SW 1271 (cell line): ENCODE results near the gene MARK1.

Source experiments
- DNase-seq, 2 experiments: peaks; one replicate each; lab custom pipeline; 2025; lab: John Stamatoyannopoulos, UW

Gene MARK1

GRCh38 chr1:220690140-220691052 lies 162.5 kb downstream of the MARK1 start, which contains the start of gene C1orf115:
TSS of gene C1orf115 (plus strand) at chr1:220690363. CDS start at chr1:220690403, 40 bp downstream.
- DNase-seq, result peak in 1 of 2 experiments; percentile 40

GRCh38 chr1:220691053-220691684 lies 163.2 kb downstream of the MARK1 start:
- DNase-seq, result no peak

GRCh38 chr1:220692436-220693228 lies 164.7 kb downstream of the MARK1 start:
- DNase-seq, result no peak

GRCh38 chr1:220694866-220695382 lies 167.0 kb downstream of the MARK1 start:
- no peak for DNase-seq

GRCh38 chr1:220695426-220695825 lies 167.5 kb downstream of the MARK1 start:
- DNase-seq, result no peak

GRCh38 chr1:220696226-220696862 lies 168.4 kb downstream of the MARK1 start:
- no peak for DNase-seq

DNA sequence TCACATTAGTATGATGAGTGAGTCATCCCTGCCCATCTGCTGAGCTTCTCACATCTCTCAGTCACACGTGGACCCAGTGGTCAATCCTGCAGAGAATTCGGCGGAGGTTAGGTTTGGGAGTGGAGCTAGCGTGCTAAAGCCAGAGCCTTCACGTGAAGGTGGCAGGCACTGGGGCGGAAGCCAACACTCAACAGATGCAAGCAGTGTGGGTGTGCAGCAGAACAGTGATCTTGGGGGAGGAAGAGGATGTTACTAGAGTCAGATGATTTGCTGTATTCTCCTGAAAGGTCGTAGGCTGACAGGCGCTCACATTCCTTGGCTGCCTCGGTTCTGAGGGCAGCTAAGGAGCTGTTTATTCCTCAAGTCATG lies 168.9 kb downstream of the MARK1 start:
- DNase-seq, result no peak

- DNase-seq, result no peak
Observed at GRCh38 chr1:220697326-220697725, 169.4 kb downstream of the MARK1 start.

DNA sequence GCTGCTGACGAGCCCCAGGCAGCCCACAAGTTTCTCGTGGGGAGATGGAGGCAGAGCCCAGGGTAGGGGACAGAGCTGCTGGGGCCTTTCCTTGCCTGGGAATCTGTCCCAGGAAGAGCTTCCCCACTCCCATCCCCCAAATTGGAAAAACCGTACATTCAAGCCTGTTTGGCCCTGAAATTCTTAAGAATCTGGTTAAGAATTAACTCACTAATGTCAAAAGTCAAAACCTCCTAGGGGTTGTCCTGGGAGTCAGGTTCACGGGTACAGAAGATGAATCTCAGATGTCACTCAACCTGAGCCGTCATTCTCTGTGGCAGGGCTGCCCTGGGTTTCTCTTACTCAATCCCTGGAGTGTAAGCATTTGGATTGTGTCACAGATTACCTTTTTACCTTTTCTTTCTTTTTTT lies 170.7 kb downstream of the MARK1 start:
- no peak for DNase-seq

DNA sequence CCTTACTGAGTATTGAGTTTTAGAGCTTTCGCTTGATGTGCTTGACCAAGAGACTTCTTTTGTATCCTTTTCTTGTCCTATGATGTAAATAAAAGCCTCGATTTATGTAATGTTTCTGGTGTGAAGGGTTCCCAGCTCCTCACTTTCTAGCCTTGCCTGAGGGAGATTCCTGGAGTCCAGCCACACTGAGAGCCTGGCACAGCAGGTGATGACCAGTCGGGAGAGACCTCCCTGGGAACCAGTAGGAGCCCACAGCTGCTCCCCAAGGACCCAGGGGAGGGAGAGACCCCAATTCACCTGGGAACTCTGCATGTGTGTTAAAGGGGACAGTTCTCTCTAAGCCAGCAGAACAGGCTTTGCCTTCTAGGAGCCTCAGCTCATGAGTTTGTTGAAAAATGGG lies 171.1 kb downstream of the MARK1 start:
- no peak for DNase-seq

DNA sequence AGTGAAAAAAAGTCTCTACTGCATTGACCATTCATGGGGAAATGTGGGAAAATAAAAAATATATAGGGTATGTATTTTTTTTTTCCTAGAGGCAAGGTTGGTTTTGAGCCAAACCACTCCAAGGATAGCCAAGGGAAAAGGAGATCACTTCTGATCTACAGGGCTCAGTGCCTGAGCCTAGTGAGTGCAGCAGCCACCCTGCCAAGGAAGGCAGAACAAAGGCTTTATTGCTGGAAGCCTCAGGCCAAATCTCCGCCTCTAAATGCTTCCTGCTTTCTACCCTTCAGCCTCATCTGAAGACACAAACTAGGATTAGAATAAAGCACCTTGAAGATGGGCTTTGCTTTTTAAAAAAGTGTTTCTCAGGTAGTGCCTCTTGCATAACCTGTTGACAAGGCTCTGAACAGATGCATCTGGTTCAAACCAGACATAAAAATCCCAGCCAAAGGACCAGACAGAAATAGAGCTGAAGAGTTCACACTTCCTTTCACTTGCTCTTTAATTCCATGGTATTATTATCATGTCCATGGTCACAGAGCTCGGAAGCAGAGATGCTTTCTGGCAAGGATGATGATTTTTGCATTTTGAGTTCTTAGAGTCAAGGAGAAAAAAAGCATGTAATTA lies 172.7 kb downstream of the MARK1 start:
- DNase-seq, result no peak

DNA sequence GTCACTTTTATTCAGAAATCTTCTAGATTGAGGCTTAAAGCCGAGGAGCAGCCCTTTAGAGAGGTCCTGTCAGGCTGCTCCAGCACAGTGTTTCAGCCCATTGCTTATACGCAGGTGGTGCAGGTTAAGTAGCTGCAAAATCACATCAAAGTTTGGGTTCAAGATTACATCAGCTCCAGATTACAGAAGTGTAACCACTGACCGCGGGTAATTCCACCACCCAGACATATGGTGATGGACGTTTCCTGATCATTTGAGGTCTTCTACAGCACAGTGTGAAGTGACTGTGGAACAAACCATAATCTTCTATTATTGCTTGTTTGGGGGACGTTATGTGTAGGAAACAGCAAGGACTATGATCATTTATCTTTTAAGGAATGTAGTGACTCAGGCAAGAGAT lies 174.0 kb downstream of the MARK1 start:
- DNase-seq, result no peak

- DNase-seq, result no peak
Observed at GRCh38 chr1:220702733-220703270, 174.9 kb downstream of the MARK1 start.

DNA sequence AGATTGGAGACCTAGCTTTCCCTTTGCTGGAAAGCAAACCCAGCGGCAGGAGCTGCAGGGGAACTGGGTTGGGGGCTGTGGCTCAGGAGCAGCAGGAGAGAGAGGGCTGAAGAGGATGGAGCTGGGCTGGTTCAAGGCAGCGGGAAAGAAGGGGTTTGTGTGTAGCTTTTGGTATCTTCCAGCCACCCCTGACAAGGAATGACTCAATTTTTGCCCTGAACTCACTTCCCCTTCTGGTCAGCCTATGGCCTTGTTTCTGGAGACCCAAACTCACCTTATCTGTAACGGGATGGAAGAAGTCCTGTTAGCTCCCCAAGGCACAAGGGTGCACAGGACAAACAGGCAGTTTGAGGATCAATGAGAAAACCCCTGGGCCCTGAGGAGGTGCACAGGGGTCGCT lies 175.4 kb downstream of the MARK1 start:
- DNase-seq, result no peak

- no peak for DNase-seq
Observed at GRCh38 chr1:220705782-220706181, 177.8 kb downstream of the MARK1 start.

DNA sequence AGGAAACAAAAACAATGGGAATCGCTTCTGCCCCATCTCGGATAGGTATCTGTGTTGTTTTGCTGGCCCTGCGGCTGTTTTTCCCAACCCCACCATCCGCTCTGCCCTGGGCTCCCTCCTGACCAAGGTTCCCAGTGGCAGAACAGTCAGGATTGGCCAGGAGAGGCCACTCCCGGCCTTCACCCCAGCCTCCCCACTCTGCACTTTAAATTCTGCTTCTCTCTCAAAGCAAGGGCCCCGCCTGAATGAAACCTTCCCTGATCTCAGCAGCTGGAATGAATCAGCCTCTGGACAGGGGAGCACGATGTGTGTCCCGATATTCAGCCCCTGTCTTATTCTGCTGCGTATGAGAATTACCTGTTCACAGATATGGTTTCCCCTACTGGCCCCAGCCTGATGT lies 178.5 kb downstream of the MARK1 start:
- DNase-seq, result no peak

DNA sequence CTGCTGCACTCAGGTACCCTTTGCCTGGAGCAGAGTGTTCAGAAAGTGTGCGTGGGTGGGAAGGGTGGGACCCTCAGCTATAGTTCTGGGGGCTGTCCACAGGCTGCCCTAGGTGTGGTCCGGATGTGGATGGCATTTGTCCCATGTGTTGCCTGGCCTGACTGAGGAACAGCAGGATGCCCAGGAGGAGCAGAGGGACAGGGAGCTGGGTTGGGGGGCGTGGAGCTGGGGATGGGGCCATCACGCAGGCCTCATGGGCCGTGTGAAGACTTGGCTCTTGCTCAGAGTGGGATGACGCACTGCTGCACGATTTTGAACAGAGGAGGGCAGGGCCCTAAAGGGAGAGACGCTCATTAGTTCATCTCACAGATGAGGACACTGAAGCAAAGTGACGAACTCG lies 179.2 kb downstream of the MARK1 start:
- DNase-seq, result no peak

DNA sequence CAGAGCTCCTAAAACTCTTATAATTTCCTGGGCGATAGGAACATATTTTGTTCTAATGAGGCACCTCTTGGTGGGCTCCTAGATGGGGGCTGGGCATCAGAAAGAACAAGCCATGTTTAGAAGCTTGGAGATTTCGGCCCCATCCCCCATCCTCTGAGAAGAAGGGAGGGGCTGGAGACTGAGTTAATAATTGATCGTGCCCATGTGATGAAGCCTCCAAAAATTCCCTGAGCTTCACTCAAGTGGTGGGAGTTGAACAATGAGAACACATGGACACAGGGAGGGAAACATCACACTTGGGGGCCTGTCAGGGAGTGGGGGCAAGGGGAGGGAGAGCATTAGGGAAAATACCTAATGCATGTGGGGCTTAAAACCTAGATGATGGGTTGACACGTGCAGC lies 180.3 kb downstream of the MARK1 start:
- no peak for DNase-seq

DNA sequence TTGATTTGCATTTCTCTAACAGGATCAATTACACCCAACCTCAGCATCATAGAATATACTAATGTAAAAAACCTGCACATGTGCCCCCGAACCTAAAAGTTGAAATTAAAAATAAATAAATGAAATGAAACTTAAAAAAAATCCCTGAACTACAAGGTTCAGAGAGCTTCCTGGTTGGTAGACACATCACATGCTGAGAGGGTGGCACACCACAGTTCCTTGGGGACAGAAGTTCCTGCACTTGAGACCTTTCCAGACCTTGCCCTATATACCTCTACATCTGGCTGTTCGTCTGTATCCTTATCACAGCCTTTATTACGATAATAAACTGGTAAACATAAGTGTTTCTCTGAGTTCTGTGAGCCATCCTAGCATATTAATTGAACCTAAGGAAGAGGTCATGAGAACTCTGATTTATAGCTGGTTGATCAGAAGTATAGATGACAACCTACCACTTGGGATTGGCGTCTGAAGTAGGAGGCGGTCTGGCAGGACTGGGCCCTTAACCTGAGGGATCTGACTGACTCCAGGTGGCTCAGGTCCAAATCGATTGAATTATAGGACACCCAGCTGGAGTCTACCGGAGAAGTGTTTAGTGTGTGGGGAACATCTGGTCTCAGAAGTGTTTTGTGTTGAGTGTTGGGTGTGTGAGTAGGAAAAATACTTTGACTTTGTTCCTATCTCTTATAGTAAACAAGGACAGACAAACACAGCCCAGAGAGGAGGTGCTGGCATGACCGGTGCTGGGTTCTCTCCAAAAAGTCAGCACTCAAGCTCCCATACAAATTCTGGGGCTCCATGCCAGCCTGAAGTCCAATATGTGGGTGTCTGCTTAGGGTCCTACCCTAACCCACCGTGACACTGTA lies 181.2 kb downstream of the MARK1 start:
- no peak for DNase-seq

- DNase-seq, result no peak
Observed at GRCh38 chr1:220710333-220710732, 182.4 kb downstream of the MARK1 start.
